Activated CD4-positive, alpha-beta T cell treated with anti-CD3 and anti-CD28 coated beads, Interleukin-2, Interleukin-6, amounts not matched to agents 100 ng/mL and 50 ng/mL, durations not matched to agents 16 hours and 8 hours (primary cell): ENCODE data around the gene ADISSP.
A peak's percentile ranks its signal among the peaks of the same experiment; 100 is the strongest.
"Not testable (repeated sequence)": the region's sequence is repeated elsewhere in the genome, so short reads cannot be mapped to it uniquely, and the experiment has no call there.

Source experiments
- DNase-seq: peaks from one replicate; pipeline ENCODE4 v3.0.0-alpha.2; 2020

The ADISSP gene

DNA sequence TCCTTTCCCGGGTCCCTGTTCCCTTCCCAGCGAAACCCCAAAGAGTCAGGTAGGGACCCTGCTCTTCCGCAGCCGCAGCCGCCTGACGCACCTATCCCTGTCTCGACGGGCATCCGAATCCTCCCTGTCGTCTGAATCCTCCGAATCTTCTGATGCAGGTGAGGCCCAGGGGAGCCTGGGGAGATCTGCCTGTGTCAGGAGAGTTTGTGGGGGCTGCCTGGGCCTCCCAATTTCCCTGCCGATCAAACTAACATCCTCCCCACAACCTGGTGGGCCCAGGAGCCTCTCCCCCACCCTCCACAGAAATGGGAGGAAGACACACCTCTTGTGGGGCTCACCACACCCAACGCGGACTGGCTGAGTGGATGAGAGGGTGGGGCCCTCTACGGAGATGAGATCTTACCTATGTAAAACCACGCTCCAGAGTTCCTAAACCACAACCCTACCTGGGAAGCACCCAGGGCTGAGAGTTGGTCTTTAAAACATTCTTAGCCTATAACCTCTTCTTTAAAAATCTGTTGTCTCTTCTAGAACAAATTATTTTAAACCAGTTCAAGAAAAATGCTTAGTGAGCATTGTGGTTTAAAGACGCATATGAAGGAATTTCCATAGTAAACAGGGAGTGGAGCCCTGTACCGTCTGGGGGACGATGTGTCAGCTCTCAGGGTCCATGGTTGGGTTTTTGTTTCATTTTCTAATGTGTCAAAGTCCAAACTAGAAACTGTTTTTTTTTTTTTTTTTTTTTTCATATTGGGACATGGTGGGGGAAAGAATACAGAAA, 30.2 kb upstream of the ADISSP start:
- peak; percentile 68 for DNase-seq

GRCh38 chr20:3797226-3797545, 29.6 kb upstream of the ADISSP start:
- DNase-seq: no peak

DNA sequence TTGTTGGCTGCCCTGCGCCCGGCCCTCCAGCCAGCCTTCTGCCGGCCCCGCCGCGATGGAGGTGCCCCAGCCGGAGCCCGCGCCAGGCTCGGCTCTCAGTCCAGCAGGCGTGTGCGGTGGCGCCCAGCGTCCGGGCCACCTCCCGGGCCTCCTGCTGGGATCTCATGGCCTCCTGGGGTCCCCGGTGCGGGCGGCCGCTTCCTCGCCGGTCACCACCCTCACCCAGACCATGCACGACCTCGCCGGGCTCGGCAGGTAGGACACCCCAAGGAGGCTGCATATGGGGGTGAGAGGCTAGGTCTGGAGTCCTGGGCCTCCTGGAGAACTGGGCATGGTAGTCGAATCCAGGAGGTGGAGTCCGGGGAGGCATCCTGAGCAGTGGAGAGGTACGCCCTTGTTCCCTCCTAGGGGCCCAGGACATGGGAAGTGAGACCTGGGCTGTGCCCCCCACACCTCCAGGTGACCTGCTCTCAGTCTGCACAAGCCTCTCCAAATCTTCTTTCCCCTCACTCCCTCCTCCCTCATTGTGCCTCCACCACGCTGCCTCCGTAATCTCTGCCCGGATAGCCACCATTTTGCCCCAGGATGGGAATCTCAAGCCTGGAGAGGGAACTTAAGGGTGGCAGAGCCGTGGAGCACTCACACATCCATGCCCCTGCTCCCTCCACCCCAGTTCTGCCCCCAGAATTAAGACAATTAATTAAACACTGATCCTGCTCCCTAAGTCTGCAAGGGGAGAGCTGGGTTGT, 29.1 kb upstream of the ADISSP start:
- no peak for DNase-seq

GRCh38 chr20:3795511-3796468, 28.2 kb upstream of the ADISSP start, which contains the start of gene CDC25B:
TSS of gene CDC25B (plus strand) at chr20:3796310. CDS start at chr20:3796532, 222 bp downstream.
- DNase-seq: peak; percentile 95

DNA sequence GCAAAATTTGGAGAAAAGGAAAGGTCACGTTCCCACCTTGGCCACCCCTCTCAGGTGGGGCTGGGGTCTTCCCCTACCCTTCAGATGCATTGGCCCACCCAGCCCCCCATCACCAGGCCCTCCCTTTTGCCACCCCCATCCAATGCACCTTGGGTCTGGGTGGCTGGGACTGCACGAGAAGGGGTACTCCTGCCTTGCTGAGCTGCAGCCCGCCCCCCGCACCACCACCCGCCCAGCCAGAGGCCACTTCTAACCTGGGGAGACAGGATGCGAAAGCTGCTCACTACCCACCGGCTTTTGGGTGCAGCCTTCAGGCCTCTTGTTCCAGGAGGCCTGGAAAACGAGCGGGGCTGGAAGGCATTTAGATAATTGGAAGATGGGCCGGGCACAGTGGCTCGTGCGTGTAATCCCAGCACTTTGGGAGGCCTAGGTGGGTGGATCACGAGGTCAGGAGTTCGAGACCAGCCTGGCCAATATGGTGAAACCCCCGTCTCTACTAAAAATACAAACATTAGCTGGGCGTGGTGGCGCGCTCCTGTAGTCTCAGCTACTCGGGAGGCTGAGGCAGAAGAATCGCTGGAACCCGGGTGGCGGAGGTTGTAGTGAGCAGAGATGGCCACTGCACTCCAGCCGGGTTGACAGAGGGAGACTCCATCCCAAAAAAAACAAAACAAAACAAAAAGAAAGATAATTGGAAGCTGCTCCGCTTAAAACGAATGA, 27.3 kb upstream of the ADISSP start:
- DNase-seq: no peak

- DNase-seq: not testable (repeated sequence)
Observed at GRCh38 chr20:3794168-3794567, 26.6 kb upstream of the ADISSP start.

- not testable (repeated sequence) for DNase-seq
Observed at GRCh38 chr20:3789201-3789600, 21.6 kb upstream of the ADISSP start.

- no peak for DNase-seq
Observed at GRCh38 chr20:3788685-3789155, 21.2 kb upstream of the ADISSP start.

GRCh38 chr20:3787324-3788014, 19.9 kb upstream of the ADISSP start:
- DNase-seq: no peak

GRCh38 chr20:3786665-3787323, 19.2 kb upstream of the ADISSP start, which contains the start of gene CENPB:
TSS of gene CENPB (minus strand) at chr20:3786740. CDS start at chr20:3786483, 257 bp downstream.
- DNase-seq: peak; percentile 93

DNA sequence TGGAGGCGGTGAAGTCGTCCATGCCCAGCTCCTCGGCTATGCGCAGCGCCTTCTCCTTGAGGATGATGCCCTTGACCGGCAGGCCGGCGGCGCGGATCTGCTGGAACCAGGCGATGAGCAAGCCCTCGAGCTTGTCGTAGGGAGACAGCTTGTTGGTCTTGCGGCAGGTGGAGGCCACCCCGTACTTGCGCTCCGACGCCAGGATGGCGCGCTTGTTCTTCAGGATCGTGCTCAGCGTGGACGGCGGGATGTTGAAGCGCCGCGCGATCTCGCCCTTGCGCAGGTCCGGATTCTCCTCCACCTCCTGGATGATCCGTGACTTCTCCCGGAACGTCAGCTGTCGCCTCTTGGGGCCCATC, 18.6 kb upstream of the ADISSP start:
- peak; percentile 55 for DNase-seq

DNA sequence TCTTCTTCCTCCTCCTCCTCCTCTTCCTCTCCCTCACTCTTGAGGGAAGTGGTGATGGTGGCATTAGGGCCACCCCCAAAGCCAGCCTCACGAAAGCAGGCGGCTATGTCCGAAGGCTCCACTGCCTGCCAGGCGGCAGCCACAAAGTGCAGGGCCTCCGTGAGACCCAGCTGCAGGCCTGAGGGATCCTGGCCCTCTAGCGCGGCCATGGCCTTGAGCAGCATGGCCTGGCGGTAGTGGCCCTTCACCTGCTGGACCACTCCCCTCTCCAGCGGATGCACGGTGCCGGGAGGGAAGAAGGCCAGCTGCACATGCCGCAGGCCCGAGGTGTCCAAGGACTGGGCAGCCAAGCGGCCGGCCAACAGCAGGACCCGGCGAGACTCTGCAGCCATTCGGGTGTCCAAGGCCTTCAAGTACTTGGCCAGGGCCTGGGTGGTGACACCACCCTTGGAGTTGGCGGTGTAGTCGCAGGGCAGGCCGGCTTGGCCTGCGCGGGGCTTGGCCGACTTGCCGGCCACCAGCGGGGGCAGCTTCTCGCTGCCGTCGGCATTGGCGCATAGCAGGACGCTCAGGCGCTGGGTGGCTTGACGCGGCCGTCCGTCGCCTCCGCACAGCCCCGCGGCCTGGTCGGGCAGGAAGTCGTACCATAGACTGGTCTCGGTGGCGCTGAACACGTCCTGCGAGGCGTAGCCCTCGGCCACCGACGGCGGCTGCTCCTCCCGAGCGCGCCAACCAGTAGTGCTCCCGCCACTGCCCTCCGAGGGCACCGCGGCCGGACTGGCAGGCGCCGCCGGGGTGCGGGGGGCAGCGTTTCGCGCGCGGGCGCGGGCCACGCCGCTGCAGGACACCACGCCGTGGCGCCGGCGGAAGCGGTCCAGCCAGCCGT, 17.9 kb upstream of the ADISSP start:
- DNase-seq: no peak

DNA sequence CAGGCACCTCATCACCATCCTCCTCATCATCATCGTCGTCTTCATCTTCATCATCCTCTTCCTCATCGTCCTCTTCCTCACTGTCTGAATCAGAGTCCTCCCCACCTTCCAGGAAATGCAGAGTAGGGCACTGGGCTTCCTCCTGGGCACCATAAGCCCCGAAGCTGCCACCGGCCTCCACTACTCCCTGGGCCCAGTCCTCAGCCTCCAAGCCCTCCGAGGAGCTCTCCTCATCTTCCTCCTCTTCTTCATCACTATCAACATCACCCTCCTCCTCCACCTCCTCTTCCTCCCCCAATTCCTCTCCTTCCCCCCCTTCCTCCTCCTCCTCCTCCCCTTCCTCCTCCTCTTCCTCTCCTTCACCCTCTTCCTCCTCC, 17.3 kb upstream of the ADISSP start:
- no peak for DNase-seq

GRCh38 chr20:3784216-3784853, 16.8 kb upstream of the ADISSP start:
- DNase-seq: no peak

DNA sequence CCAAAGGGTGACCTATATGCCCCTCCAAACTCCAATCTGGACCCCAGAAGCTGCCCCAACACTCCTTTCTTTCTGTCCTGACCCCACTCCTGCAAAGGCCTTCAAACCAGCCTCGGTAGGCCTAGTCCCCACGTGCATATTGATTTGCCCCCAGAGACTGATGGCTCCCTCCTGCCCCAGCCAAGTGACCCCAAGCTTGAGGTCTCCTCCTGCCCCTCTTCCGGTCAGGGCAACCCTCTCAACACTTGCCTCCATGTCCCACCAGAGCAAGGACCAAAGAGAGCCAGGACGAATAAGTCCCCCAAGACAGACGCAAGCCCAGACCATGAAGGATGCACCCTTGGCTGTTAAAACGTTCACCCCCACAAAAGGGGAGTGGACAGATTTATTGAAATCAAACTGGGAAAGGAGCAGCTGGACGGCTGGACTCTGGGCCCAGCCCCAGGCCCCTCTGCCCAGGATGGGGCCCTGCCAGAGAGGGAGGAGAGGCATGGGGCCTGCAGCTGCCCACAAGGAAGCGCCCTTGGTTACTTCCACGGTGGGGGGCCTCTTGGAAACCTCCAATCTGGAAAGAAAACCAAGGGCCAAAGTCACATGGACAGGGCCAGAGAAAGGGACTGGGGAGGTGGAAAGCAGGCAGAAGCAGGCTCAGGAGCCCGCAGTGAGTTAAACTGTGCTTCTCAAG, 16.1 kb upstream of the ADISSP start:
- no peak for DNase-seq

- no peak for DNase-seq
Observed at GRCh38 chr20:3783068-3783489, 15.5 kb upstream of the ADISSP start.

- DNase-seq: no peak
Observed at GRCh38 chr20:3782597-3782996, 15.0 kb upstream of the ADISSP start.

DNA sequence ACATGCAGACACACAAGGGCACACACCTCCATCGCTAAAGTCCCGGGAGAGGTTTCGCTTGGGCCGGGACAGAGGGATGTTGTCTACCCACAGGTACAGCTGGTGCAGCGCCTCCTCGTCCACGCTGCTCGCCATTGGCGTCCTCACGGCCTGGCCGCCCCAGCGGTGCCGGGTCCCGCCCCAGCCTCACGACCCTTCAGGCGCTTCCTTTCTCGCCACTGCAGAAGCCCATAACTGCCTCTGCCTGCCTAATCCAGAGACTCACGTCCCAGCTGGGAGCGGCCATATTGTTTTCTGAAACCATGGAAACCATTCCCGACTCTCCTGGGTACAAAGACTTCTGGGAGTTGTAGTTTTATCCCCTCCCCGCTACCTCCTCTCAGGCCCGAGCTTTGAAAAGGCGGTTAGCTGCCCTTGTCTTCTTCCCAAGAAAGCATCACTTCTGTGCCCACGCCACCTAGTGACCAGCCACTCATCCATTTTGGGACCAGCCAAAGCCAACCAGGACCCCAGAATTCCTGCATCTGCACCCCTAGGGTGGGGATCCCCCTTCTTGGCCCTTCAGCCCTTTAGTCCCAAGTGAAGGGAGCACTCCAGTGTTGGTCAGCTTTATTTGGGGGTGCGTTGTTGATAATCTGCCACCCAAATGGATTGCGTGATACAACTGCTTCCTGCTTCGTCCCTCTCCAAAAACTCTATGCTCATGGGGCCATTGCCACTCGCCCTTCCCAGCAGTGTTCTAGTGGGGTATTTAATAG, 13.8 kb upstream of the ADISSP start, which contains the start of gene SPEF1:
TSS of gene SPEF1 (minus strand) at position 296 of the 758 bp plus-strand sequence. CDS start at position 135, 161 bp downstream.
- peak; percentile 77 for DNase-seq
